Measurements from ENCODE around the gene PNKD. TPM values are rescaled to one million over a fixed set of nuclear protein-coding genes. Genes with fewer than 3 reads are reported as not detected.
A peak's percentile ranks its signal among the peaks of the same experiment; 100 is the strongest.

The PNKD gene
- total and polyA plus RNA-seq, 7 experiments from 2014 or later, result 18.5 to 108 (median 37.6) TPM

DNA sequence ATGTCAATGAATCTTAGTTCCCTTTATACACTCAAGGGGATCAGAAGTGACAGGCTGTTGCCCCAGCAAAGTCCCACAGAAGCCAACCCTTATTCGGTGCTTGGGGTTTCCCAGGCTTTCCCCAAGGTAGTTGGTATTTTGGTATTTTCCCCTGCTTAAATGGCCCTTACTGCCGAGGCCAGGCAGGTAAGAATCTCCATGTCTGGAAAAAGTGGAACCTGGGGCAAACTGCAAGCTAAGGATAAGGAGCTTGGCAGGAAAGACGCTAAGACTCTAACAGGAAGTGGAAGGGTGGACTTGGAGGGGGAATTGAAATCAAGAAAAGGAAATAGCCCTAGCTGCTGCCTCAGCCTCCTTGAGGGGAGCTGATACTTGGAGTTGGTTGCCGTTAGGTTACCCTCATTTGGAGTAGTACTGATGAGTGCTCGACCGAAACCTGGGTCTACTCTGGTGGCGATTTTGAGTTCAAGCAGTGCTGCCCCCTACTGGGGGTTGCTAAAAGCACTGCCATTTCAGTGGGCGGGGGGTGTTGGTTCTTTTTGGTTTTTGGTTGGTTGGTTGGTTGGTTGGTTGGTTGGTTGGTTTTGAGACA is 12.8 kb upstream of the PNKD start:
- Mint-ChIP-seq H3K4me1 (peaks cover 7 to 23% (median 17%) of the 10 kb centered on the region in 7 donors), H3K4me3 (peak overlapping the region; percentile 42 to 68 (median 52)), H3K9me3 (no peaks in the 10 kb centered on the region), H3K36me3 (peaks cover 3 to 23% (median 8%) of the 10 kb centered on the region in 5 donors), H3K27ac (peak overlapping the region; percentile 84 to 95 (median 92)), H3K27me3 (no peaks in the 10 kb centered on the region)
- no peak overlapping the region for H3K4me3 ChIP-seq (ENCODE audit: low read length)
- H3K4me1 ChIP-seq (ENCODE audit: control insufficient read depth in 2 of 2, insufficient read depth in 2 of 2, low read length in 2 of 2), result peaks cover 0 to 7% of the 10 kb centered on the region in 2 donors
- H3K36me3 ChIP-seq (ENCODE audit: control insufficient read depth in 2 of 3, insufficient read depth in 3 of 3, low read length in 3 of 3), result peaks cover 12 to 43% (median 18%) of the 10 kb centered on the region in 3 experiments
- no peaks in the 10 kb centered on the region for H3K9me3 ChIP-seq (ENCODE audit: control insufficient read depth in 2 of 3, low read length in 3 of 3)
- H3K27ac ChIP-seq (ENCODE audit: low read depth, low read length), result peak overlapping the region; percentile 67
- ChIA-PET POLR2A (interaction anchor here (1.1 to 1.5 kb wide), 3 partner anchors 11 to 36 kb away, joined by 3 to 4 read pairs (median 3); no protein-coding TSS in a partner anchor), CTCF (interaction anchor here (0.9 to 1.4 kb wide), 9 partner anchors 11 to 90 kb away, joined by 3 to 8 read pairs (median 3); no protein-coding TSS in a partner anchor)
- ATAC-seq (peak; percentile 85), DNase-seq (peak; percentile 39 to 67 (median 59))
- intact Hi-C loops (cut with micrococcal nuclease), result loop anchor here (1.0 to 5.0 kb wide), 4 partner anchors 39 to 90 kb away; partner anchors contain the start of gene CXCR1 (in 1 of the 2)
- H3K27me3 ChIP-seq (ENCODE audit: control insufficient read depth in 2 of 2, insufficient read depth in 2 of 2, low read length in 2 of 2), result no peaks in the 10 kb centered on the region

DNA sequence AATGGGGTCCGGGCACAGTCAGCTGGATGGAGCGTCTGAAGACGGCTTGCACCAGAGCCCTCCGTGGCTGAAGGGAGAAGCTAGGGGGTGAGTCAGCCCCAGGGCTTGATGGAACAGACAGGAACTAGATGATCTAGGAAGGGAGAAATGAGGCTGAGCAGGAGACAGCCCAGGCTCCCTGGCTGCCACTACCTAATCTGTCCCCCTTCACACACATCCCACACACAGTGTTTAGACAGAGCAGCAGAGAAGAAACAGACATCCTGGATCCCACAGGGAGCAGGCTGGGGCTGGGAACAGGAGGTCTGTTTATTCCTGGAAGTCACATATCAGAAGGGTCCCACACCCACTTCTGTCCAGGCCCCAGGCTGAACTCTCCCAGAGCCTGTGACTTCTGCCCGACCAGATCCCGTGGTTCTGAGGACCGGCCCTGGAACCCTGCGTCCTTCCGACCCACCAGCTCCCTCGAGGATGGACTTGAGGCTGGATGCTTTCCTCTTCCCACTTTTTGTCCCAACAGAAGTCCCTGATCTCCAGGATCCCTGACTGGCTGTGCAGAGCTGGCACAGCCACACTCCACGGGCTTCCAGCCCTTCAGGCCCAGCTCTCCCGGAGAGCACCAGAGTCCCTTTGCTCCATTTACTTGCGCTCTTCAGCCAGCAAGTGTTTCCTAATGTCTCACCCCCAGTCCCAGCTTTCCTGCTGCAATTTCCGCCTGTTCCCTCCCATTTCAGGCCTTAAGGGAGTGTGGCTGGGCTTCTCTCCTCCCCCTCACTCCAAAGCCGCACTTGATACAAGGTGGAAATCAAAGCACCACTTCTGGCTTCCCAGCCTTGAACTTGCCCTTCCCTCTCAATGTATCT is 11.0 kb upstream of the PNKD start:
- H3K27ac ChIP-seq (ENCODE audit: low read depth, low read length), result peak overlapping the region; percentile 15
- intact Hi-C loops (cut with micrococcal nuclease), result loop anchor here in 1 of 2 donors (5.0 kb wide), 1 partner anchor 92 kb away; the partner anchor contains the start of gene CXCR1

DNA sequence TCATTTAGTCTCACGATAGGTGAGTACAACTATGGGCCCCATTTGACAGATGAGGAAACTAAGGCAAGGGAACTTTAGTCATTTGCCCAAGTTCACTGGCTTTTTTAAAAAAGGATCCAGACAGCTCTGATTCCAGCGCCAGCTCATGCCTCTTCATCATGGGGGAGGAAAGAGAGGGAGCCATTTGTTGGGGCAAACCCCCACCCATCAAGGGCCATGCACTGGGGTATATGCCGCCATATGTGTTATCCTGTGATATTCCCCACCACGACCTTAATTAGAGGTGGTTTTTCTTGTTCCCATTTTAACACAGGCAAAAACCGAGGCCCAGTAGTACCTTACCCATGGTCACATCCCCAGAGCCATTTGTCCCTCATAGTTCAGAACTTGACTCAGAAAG is 10.2 kb upstream of the PNKD start:
- no peaks in the 10 kb centered on the region for H3K27me3 Mint-ChIP-seq
- no peak for ATAC-seq
- H3K36me3 ChIP-seq (ENCODE audit: control insufficient read depth in 2 of 3, insufficient read depth in 3 of 3, low read length in 3 of 3), result peaks cover 0 to 44% (median 2%) of the 10 kb centered on the region in 3 experiments
- no peak overlapping the region for H3K4me3 ChIP-seq (ENCODE audit: low read length)
- no peaks in the 10 kb centered on the region for H3K9me3 ChIP-seq (ENCODE audit: control insufficient read depth in 2 of 3, low read length in 3 of 3)
- peaks cover 0 to 13% (median 6%) of the 10 kb centered on the region in 5 donors for H3K36me3 Mint-ChIP-seq
- peaks cover 7 to 30% (median 19%) of the 10 kb centered on the region in 7 donors for H3K4me1 Mint-ChIP-seq
- no peak overlapping the region for H3K27ac ChIP-seq (ENCODE audit: low read depth, low read length)
- no peaks in the 10 kb centered on the region for H3K9me3 Mint-ChIP-seq
- peaks cover 0 to 7% of the 10 kb centered on the region in 2 donors for H3K4me1 ChIP-seq (ENCODE audit: control insufficient read depth in 2 of 2, insufficient read depth in 2 of 2, low read length in 2 of 2)
- ChIA-PET CTCF (interaction anchor here (0.7 to 1.5 kb wide), 2 partner anchors 10 to 72 kb away, joined by 3 read pairs; partner anchors contain the start of gene PNKD), POLR2A (no interaction called here)
- no peak overlapping the region for H3K4me3 Mint-ChIP-seq
- intact Hi-C loops (cut with micrococcal nuclease), result no loop called here
- H3K27me3 ChIP-seq (ENCODE audit: control insufficient read depth in 2 of 2, insufficient read depth in 2 of 2, low read length in 2 of 2), result no peaks in the 10 kb centered on the region
- DNase-seq, result no peak
- H3K27ac Mint-ChIP-seq, result peak overlapping the region in 6 of 9 donors; percentile 33 to 82 (median 59)

More for the DNA sequence above, 11.0 kb upstream of the PNKD start:
- no peak for DNase-seq
- no peaks in the 10 kb centered on the region for H3K9me3 Mint-ChIP-seq
- H3K4me3 Mint-ChIP-seq, result peak overlapping the region in 2 of 10 donors; percentile 14 to 40
- POLR2A ChIA-PET, result interaction anchor here (0.8 to 1.3 kb wide), 2 partner anchors 11 to 44 kb away, joined by 3 to 4 read pairs; partner anchors contain the start of genes AAMP and PNKD
- H3K4me1 ChIP-seq (ENCODE audit: control insufficient read depth in 2 of 2, insufficient read depth in 2 of 2, low read length in 2 of 2), result peaks cover 0 to 7% of the 10 kb centered on the region in 2 donors
- H3K4me3 ChIP-seq (ENCODE audit: low read length), result no peak overlapping the region
- CTCF ChIA-PET, result interaction anchor here (0.6 to 1.5 kb wide), 5 partner anchors 11 to 74 kb away, joined by 3 read pairs; partner anchors contain the start of genes ARPC2 and PNKD
- no peaks in the 10 kb centered on the region for H3K27me3 Mint-ChIP-seq
- peaks cover 7 to 32% (median 19%) of the 10 kb centered on the region in 7 donors for H3K4me1 Mint-ChIP-seq
- H3K36me3 Mint-ChIP-seq, result peaks cover 0 to 18% (median 11%) of the 10 kb centered on the region in 5 donors
- no peaks in the 10 kb centered on the region for H3K27me3 ChIP-seq (ENCODE audit: control insufficient read depth in 2 of 2, insufficient read depth in 2 of 2, low read length in 2 of 2)
- H3K27ac Mint-ChIP-seq, result peak overlapping the region; percentile 38 to 82 (median 70)
- ATAC-seq, result peak; percentile 36
- no peaks in the 10 kb centered on the region for H3K9me3 ChIP-seq (ENCODE audit: control insufficient read depth in 2 of 3, low read length in 3 of 3)
- peaks cover 0 to 44% (median 5%) of the 10 kb centered on the region in 3 experiments for H3K36me3 ChIP-seq (ENCODE audit: control insufficient read depth in 2 of 3, insufficient read depth in 3 of 3, low read length in 3 of 3)

DNA sequence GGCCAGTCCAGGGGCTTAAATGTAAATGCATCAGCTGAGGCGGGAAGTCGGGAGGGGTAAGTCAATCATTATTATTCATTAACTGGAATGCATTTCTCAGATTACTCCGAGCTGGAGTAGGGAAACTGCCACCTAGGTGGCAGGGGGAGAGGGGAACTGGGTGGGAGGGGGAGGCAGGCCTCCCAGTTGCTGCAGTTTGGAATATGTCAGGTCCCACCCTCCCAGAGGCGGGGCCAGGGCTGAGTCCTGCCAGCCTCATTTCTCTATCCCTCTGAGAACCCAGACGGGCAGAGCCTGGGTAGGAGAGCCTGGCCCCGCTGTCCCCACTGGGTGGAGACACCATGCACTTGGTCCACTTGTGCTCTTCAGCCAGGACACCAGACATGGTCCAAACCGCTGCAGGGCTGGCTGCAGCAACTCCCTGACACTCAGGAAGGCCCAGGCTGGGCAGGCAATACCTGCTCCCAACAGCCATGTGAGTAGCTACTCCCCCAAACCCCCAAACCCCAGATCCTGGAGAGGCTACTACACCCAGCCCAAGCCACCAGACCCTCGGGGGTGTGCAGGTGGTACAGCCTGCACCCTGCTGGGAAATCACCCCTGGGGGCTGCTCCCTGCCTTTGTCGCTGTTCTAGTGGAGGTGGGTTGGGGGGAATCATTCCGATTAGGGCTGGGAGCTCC is 9.4 kb upstream of the PNKD start, which contains the start of gene GPBAR1:
Gene GPBAR1, plus strand, starts transcription at position 274 of the 681 bp plus-strand sequence. CDS start 1,710 bp downstream, outside the sequence.
- H3K9me3 ChIP-seq (ENCODE audit: control insufficient read depth in 2 of 3, low read length in 3 of 3), result no peaks in the 10 kb centered on the region
- no peak within 1 kb of the TSS for H3K4me3 ChIP-seq (ENCODE audit: low read length)
- peaks cover 0 to 44% (median 0%) of the 10 kb centered on the region in 3 experiments for H3K36me3 ChIP-seq (ENCODE audit: control insufficient read depth in 2 of 3, insufficient read depth in 3 of 3, low read length in 3 of 3)

DNA sequence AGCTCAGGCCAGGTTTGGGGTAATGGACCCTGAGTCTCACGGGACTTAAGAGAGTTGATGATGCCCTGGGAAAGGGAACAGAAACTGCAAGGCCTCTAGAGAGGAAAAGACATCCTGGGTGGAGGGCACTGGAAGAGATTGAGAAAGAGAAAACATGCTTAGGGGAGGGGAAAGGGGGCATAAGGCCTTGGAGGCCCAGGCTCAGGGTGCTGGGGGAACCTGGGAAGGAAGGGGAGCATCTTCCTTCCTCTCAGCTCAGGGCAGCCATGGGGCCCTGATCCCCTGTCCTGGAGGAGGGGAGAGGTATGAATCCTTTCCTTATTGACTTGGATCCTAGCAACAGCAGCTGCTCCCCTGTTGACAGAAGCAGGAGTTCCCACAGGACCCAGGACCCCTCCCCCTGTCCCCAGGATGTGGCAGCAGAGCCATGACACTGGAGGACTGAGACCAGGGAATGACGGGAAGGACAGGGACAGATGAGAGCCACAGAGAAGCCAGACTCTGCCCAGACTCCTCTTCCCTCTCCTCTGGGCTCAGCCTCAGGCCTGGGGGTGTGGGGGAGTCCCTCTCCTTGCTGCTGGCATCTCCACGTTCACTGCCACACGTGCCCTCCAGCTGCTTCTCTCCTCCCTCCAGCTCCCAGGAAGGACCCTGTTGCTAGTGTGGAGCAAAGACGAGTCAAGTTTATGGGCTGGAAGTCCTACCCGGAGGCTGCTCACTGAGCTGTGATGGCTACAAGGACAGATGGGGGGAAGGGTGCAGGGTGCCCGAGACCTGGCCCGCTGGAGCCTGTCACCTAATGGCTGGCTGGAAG is 8.7 kb upstream of the PNKD start:
- POLR2A ChIA-PET, result interaction anchor here (0.9 kb wide), 1 partner anchor 75 kb away, joined by 3 read pairs; no protein-coding TSS in a partner anchor
- Mint-ChIP-seq H3K4me3 (no peak overlapping the region), H3K27me3 (no peaks in the 10 kb centered on the region), H3K27ac (peak overlapping the region in 5 of 9 donors; percentile 7 to 87 (median 47)), H3K4me1 (peaks cover 7 to 34% (median 22%) of the 10 kb centered on the region in 7 donors), H3K9me3 (no peaks in the 10 kb centered on the region), H3K36me3 (peaks cover 4 to 11% (median 6%) of the 10 kb centered on the region in 5 donors)
- DNase-seq, result no peak
- H3K36me3 ChIP-seq (ENCODE audit: control insufficient read depth in 2 of 3, insufficient read depth in 3 of 3, low read length in 3 of 3), result peaks cover 0 to 47% (median 0%) of the 10 kb centered on the region in 3 experiments
- peaks cover 0 to 7% of the 10 kb centered on the region in 2 donors for H3K4me1 ChIP-seq (ENCODE audit: control insufficient read depth in 2 of 2, insufficient read depth in 2 of 2, low read length in 2 of 2)
- CTCF ChIA-PET, result no interaction called here
- H3K27ac ChIP-seq (ENCODE audit: low read depth, low read length), result no peak overlapping the region
- no peak for ATAC-seq
- H3K27me3 ChIP-seq (ENCODE audit: control insufficient read depth in 2 of 2, insufficient read depth in 2 of 2, low read length in 2 of 2), result no peaks in the 10 kb centered on the region
- no peak overlapping the region for H3K4me3 ChIP-seq (ENCODE audit: low read length)
- intact Hi-C loops (cut with micrococcal nuclease), result no loop called here
- H3K9me3 ChIP-seq (ENCODE audit: control insufficient read depth in 2 of 3, low read length in 3 of 3), result no peaks in the 10 kb centered on the region

More for the DNA sequence above, 9.4 kb upstream of the PNKD start, which contains the start of gene GPBAR1:
- H3K27ac ChIP-seq (ENCODE audit: low read depth, low read length), result no peak within 1 kb of the TSS
- H3K4me1 ChIP-seq (ENCODE audit: control insufficient read depth in 2 of 2, insufficient read depth in 2 of 2, low read length in 2 of 2), result peaks cover 0 to 7% of the 10 kb centered on the region in 2 donors
- H3K27ac Mint-ChIP-seq, result peak within 1 kb of the TSS in 8 of 9 donors; percentile 56 to 87 (median 66)
- peaks cover 1 to 14% (median 4%) of the 10 kb centered on the region in 5 donors for H3K36me3 Mint-ChIP-seq
- DNase-seq (no peak), ATAC-seq (no peak)
- no peaks in the 10 kb centered on the region for H3K27me3 ChIP-seq (ENCODE audit: control insufficient read depth in 2 of 2, insufficient read depth in 2 of 2, low read length in 2 of 2)
- H3K27me3 Mint-ChIP-seq, result no peaks in the 10 kb centered on the region
- ChIA-PET POLR2A (interaction anchor here (0.7 kb wide), 1 partner anchor 66 kb away, joined by 3 read pairs; no protein-coding TSS in a partner anchor), CTCF (interaction anchor here (1.5 kb wide), 1 partner anchor 9 kb away, joined by 3 read pairs; the partner anchor contains the start of gene PNKD)
- H3K4me1 Mint-ChIP-seq, result peaks cover 7 to 31% (median 19%) of the 10 kb centered on the region in 7 donors
- intact Hi-C loops (cut with micrococcal nuclease), result no loop called here
- H3K4me3 Mint-ChIP-seq, result peak within 1 kb of the TSS in 1 of 10 donors; percentile 14
- no peaks in the 10 kb centered on the region for H3K9me3 Mint-ChIP-seq
